Parathyroid adenoma (tissue), 2 donors: Measurements from ENCODE around the gene RFT1.

Experiments used
- H2AFZ ChIP-seq: fragments of 300-600 bp; sonication (generic); one replicate; pipeline ENCODE4 v1.7.0; 2017; ENCODE audit warnings: antibody characterized with exemption, mild to moderate bottlenecking
- H3K27ac ChIP-seq: fragments of 300-600 bp; sonication (generic); one replicate; pipeline ENCODE4 v1.7.0; 2017
- H3K27me3 ChIP-seq: fragments of 300-600 bp; sonication (generic); one replicate; pipeline ENCODE4 v1.7.0; 2017; ENCODE audit warnings: low read length; ENCODE audit not compliant: control insufficient read depth, insufficient read depth
- H3K36me3 ChIP-seq: fragments of 300-600 bp; sonication (generic); one replicate; pipeline ENCODE4 v1.7.0; 2017; ENCODE audit warnings: low read length; ENCODE audit not compliant: control insufficient read depth, insufficient read depth
- H3K4me1 ChIP-seq: fragments of 300-600 bp; sonication (generic); one replicate; pipeline ENCODE4 v1.7.0; 2017; ENCODE audit warnings: control low read depth
- H3K4me2 ChIP-seq: fragments of 300-600 bp; sonication (generic); one replicate; pipeline ENCODE4 v1.7.0; 2017; ENCODE audit warnings: low read length
- H3K4me3 ChIP-seq: fragments of 300-600 bp; sonication (generic); one replicate; pipeline ENCODE4 v1.7.0; 2017; ENCODE audit warnings: low read depth, low read length
- H3K79me2 ChIP-seq: fragments of 300-600 bp; sonication (generic); one replicate; pipeline ENCODE4 v1.7.0; 2017; ENCODE audit warnings: control low read depth
- H3K9ac ChIP-seq: fragments of 300-600 bp; sonication (generic); one replicate; pipeline ENCODE4 v1.7.0; 2017; ENCODE audit warnings: mild to moderate bottlenecking
- H3K9me3 ChIP-seq: fragments of 300-600 bp; sonication (generic); one replicate; pipeline ENCODE4 v1.7.0; 2017; ENCODE audit warnings: low read length; ENCODE audit not compliant: control insufficient read depth
- CTCF ChIP-seq: fragments of 300-600 bp; sonication (generic); IDR thresholded peaks from one replicate; pipeline ENCODE4 v1.7.0; 2017; ENCODE audit warnings: antibody characterized with exemption, mild to moderate bottlenecking
- donor health status: primary hyperparathyroidism.

Gene RFT1

GRCh38 chr3:53120336-53120735 is 9.9 kb downstream of the RFT1 start:
- Histone ChIP-seq H3K4me3 (no peak overlapping the region), H3K27me3 (no peaks in the 10 kb centered on the region), H3K9ac (no peak overlapping the region), H3K4me2 (no peak overlapping the region), H2AFZ (no peak overlapping the region), H3K79me2 (no peaks in the 10 kb centered on the region), H3K4me1 (peaks cover 6% of the 10 kb centered on the region), H3K9me3 (no peaks in the 10 kb centered on the region), H3K36me3 (no peaks in the 10 kb centered on the region), H3K27ac (no peak overlapping the region)
- no peak for TF ChIP-seq CTCF

DNA sequence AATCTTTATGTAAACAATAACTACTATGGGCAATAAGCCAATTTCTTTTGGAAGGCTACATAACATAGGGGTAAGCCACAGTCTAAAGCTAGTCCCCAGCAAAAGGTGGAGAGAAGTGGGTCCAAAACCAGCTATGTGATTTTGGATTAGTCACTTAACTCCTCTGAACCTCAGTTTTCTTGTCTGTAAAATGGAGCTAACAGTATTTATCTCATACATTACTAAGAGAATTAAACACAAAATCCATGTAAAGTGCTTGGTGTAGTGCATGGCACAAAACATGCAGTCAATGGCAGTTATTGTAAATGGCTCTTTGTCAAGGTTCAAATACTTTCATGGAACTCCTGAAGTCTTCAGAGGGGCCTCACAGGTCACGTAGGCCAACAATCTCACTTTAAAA is 13.3 kb downstream of the RFT1 start:
- no peak for TF ChIP-seq CTCF
- Histone ChIP-seq H3K4me1 (peaks cover 11% of the 10 kb centered on the region), H3K4me3 (no peak overlapping the region), H3K9me3 (no peaks in the 10 kb centered on the region), H3K79me2 (peaks cover 2% of the 10 kb centered on the region), H3K9ac (no peak overlapping the region), H3K4me2 (no peak overlapping the region), H3K27ac (no peak overlapping the region), H3K27me3 (no peaks in the 10 kb centered on the region), H3K36me3 (no peaks in the 10 kb centered on the region), H2AFZ (no peak overlapping the region)

- Histone ChIP-seq H3K79me2 (peaks cover 2% of the 10 kb centered on the region), H3K27me3 (no peaks in the 10 kb centered on the region), H3K9me3 (no peaks in the 10 kb centered on the region), H3K27ac (no peak overlapping the region), H3K36me3 (no peaks in the 10 kb centered on the region), H3K4me3 (no peak overlapping the region), H3K4me1 (peaks cover 11% of the 10 kb centered on the region), H3K4me2 (no peak overlapping the region), H3K9ac (no peak overlapping the region), H2AFZ (no peak overlapping the region)
- no peak for TF ChIP-seq CTCF
Observed at GRCh38 chr3:53114412-53115074, 15.7 kb downstream of the RFT1 start.

DNA sequence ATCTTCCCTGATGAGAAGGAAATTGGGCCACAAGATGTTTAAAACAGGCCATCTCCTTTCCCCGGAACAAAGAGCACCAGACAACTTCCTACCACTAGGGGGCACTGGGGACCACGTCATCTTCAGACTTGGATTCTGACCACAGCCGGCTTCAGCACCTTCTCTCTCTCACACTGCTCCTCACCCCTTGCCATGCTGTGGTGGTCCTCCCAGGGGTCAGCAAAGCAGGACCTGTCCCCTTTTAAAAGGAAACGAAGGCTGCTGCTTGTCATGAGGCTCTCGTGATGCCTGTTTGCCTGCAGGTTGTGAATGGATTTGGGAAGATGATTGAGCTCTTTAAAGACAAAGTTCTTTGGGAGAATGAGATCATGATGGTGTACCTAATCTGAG is 16.2 kb downstream of the RFT1 start:
- H3K4me2 ChIP-seq, result no peak overlapping the region
- no peaks in the 10 kb centered on the region for H3K27me3 ChIP-seq
- peak overlapping the region; percentile 24 for H2AFZ ChIP-seq
- no peak overlapping the region for H3K27ac ChIP-seq
- no peaks in the 10 kb centered on the region for H3K9me3 ChIP-seq
- no peak overlapping the region for H3K4me3 ChIP-seq
- peak; percentile 94 for TF ChIP-seq CTCF
- no peaks in the 10 kb centered on the region for H3K36me3 ChIP-seq
- H3K9ac ChIP-seq, result no peak overlapping the region
- H3K79me2 ChIP-seq, result peaks cover 2% of the 10 kb centered on the region
- H3K4me1 ChIP-seq, result peaks cover 11% of the 10 kb centered on the region
